Inferior parietal cortex (tissue), 1 donor: ENCODE data around the gene DDX25.

Experiments used
- DNase-seq: peaks from one replicate; pipeline ENCODE4 v3.0.0-alpha.2; 2016; ENCODE audit errors: extremely low spot score

DDX25 gene

GRCh38 chr11:125935618-125936199 lies 31.4 kb downstream of the DDX25 start:
- DNase-seq = no peak

- no peak for DNase-seq
Measured at GRCh38 chr11:125938418-125938817, 34.1 kb downstream of the DDX25 start.

GRCh38 chr11:125939081-125939521 lies 34.8 kb downstream of the DDX25 start:
- no peak for DNase-seq

GRCh38 chr11:125940145-125940544 lies 35.8 kb downstream of the DDX25 start:
- DNase-seq = no peak

- DNase-seq = no peak
Measured at GRCh38 chr11:125941267-125941618, 36.9 kb downstream of the DDX25 start.

DNA sequence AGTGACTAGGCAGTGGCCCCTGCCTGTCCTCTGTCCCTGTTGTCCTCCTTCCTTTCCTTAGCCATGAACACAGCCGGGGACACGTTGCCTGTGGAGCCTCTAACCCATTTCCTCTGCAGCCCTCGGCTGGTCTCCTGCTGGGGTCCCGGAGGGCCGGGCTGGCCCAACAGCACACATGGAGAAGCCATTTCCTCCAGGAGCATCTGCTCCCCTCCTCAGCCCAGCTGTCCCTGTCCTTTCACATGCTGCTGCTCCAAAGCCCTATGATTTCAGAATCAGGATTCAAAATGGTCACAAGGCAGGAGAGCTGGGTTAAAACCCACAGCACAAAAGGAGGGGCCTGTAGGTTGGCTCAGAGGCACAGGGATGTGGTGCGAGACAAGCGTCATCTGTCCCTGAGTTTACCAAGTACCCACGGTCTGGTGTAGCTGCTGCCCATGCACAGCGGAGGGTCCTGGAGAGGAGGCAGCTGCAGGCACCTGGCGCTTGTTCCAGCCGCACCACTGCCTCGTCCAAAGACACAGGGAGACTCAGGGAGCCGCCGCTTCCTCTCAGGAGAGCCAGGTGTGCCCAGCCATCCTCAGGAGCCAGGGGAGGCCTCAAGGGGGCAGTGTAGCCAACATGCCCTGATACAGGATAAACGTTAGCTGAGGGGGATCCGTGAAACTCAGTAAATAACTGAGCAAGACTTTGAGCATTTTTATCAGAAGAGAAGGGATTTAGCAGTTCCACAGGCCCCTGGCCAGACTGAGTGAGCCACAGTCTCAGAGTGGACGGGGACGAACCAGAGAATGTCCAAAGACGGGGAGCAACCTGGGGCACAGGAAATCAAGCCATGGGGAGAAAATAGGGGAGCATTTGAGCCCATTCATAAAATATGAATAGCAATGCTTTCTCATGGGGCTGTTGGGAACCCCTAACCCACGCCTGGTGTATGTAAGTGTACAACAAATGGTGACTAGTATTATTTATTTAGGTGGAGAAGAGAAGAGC lies 37.6 kb downstream of the DDX25 start:
- DNase-seq = peak; percentile 43

DNA sequence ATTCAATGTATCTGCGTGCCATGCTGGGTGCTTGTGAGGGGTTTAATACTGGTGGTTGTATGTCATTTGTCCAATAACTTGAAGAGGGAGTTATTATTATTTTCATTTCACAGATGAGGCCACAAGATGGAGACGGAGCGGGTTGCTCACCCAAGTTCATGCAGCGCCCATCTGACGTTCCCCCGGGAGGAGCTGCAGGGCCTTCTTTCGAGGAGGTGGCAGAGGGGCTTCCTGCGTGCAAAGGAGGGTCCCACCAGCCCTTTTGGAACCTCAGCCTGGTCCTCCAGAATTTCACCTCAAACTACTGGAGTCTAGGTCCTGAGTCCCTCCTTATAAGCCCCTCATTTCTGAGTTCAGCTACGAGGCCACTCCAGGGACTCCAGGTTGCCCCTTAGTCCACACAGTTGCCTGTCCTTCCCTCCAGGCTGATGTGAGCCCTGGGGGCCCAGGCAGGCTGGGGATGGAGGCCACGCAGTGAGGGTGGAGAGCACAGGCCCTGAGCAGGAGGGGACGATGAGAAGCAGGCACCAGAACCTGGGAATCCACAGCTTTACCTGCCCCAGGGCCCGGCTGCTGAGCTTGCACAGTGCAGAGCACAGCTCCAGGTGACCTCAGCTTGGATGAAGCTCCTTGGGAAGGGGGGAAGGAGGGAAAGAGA lies 38.6 kb downstream of the DDX25 start:
- DNase-seq = no peak

DNA sequence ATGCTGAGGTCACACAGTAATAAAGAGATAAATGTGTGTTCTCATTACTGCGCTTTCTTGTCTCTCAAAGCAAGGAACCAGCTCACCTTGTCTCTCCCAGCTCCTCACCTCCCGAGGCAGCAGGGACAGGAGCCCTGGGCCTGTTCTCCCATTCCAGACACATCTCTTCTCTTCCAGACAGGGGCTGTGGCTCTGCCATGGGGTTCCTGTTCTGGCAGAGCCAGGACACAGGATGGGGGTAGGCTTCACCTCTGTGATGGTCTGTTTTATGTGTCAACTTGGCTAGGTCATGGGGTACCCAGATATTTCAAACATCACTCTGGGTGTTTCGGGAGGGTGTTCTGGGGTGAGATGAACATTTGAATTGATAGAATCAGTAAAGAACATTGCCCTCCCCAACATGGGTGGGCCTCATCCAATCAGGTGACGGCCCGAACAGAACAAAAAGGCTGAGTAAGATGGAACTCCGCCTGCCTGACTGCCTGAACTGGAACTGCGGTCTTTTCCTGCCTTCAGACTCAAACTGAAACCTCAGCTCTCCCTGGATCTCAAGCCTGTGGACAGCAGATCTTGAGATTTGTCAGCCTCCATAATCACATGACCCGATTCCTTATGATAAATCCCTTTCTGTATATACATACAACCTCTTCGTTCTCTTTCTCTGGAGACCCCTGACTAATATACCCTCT lies 39.5 kb downstream of the DDX25 start:
- no peak for DNase-seq

- DNase-seq = no peak
Measured at GRCh38 chr11:125944350-125945010, 40.2 kb downstream of the DDX25 start.

DNA sequence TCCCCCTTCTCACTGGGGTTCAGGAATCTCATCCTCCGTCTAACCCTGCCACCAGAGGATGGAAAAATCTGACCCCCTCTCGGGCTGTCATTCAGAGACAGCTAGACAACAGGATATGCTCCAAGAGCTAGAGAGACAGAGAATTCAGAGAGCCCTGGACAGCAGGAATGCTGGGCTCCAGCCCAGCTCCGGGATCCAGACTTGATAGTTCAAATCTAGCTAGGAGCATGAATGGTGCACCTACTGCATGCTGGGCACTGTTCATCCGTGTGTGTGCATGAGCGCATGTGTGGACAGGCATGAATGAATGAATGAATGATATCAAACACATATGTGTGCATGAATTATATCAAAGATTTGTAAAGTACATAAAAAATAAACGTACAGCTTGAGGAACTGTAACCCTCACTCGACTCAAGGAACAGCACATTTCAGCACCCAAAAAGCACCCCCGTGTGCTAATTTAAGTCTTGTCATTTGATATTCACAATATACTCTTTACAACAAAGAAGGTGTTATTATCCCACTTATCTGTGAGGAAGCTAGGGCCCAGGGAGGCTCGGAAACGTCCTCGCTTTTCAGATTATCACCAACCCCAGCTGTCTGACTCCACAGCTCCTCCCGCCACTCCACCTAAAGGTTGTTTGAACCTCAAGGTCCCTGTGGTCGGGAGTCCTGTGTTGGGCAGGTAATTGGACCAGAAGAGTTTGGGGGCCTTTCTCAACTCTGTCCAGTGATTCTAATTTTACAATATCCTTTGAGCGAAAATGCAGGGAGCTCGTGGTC lies 40.9 kb downstream of the DDX25 start:
- DNase-seq = no peak

GRCh38 chr11:125945797-125946520 lies 41.7 kb downstream of the DDX25 start, which contains the start of gene VSIG10L2:
Gene VSIG10L2 (plus strand): TSS chr11:125946044. CDS start chr11:125946056, 12 bp downstream.
- no peak for DNase-seq

DNA sequence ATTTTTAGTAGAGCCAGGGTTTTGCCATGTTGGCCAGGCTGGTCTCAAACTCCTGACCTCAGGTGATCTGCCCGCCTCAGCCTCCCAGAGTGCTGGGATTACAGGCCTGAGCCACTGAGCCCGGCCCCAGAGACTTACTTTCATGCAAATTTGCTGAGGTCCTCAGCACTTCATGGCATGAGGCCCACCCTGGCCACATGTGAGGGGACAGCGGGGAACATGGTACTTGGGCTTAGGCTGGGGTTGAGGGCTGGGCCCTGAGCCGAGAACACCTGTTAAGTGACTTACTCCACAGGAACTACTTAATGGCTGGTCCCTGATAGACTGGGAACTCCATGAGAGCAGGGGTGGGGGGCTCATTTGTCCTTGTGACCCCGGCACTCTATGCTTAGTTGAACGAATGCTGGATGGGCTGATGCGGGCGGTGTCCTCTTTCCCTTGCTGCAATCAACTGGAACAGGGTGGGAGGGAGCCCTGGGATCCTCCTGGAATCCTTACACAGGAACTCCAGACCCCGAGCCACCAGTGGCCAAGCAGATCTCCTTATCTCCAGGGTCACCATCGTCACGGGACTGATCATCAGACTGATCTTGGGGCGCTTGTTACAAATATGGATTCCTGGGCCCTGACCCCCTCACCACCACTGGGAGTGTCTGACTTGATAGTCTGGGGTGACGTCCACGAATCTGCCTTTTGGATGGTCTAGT lies 42.6 kb downstream of the DDX25 start:
- DNase-seq = no peak

- no peak for DNase-seq
Measured at GRCh38 chr11:125947419-125948277, 43.3 kb downstream of the DDX25 start.

- no peak for DNase-seq
Measured at GRCh38 chr11:125948278-125949051, 44.2 kb downstream of the DDX25 start.

GRCh38 chr11:125949271-125950177 lies 45.2 kb downstream of the DDX25 start:
- DNase-seq = no peak

DNA sequence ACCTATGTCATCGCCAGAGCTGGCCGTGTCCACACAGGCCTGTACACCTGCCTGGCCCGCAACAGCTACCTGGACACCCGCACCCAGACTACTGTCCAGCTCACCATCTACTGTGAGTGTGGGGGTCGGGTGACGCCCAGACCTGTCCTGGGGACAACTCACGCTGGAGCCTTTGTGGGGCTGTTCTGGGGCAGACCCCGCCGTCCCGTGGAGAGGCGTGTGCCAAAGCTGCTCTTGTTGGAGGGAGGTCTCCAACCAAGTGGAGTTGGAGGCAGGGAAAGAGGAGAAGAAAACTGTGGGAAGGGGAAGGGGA lies 45.8 kb downstream of the DDX25 start:
- DNase-seq = no peak
